Karpas-422 (cell line): ENCODE data around the gene VWA1. TPM values are rescaled to one million over a fixed set of nuclear protein-coding genes. Genes with fewer than 3 reads are reported as not detected.

ENCODE experiments used
- DNase-seq: peaks from one replicate; pipeline ENCODE4 v3.0.0-alpha.2; 2015
- H2AFZ ChIP-seq: fragments of 200-600 bp; sonication (generic); 2 replicates; pipeline ENCODE4 v1.6.1; 2014; ENCODE audit warnings: antibody characterized with exemption, low read length, mixed read lengths
- H3K27ac ChIP-seq: fragments of 200-600 bp; sonication (generic); 2 replicates; pipeline ENCODE4 v1.5.1; 2014; ENCODE audit warnings: mild to moderate bottlenecking, low read length, moderate library complexity
- H3K27me3 ChIP-seq: fragments of 200-600 bp; sonication (generic); 2 replicates; pipeline ENCODE4 v1.6.1; 2014; ENCODE audit warnings: low read length, mixed read lengths
- H3K36me3 ChIP-seq: fragments of 200-600 bp; sonication (generic); 2 replicates; pipeline ENCODE4 v1.6.1; 2014; ENCODE audit warnings: low read length, mixed read lengths; ENCODE audit not compliant: insufficient read depth
- H3K4me1 ChIP-seq: fragments of 200-600 bp; sonication (generic); 2 replicates; pipeline ENCODE4 v1.6.1; 2014; ENCODE audit warnings: mild to moderate bottlenecking, low read length, mixed read lengths
- H3K4me2 ChIP-seq: fragments of 200-600 bp; sonication (generic); 2 replicates; pipeline ENCODE4 v1.6.1; 2014; ENCODE audit warnings: low read length, low read depth, mild to moderate bottlenecking; ENCODE audit not compliant: poor library complexity, severe bottlenecking
- H3K4me3 ChIP-seq: fragments of 200-600 bp; sonication (generic); 2 replicates; pipeline ENCODE4 v1.5.1; 2014; ENCODE audit warnings: mild to moderate bottlenecking, antibody characterized with exemption, low read length, mixed read lengths
- H3K79me2 ChIP-seq: fragments of 200-600 bp; sonication (generic); 2 replicates; pipeline ENCODE4 v1.6.1; 2014; ENCODE audit warnings: mild to moderate bottlenecking, low read length, mixed read lengths
- H3K9ac ChIP-seq: fragments of 200-600 bp; sonication (generic); 2 replicates; pipeline ENCODE4 v1.6.0; 2014; ENCODE audit warnings: low read length
- H3K9me2 ChIP-seq: fragments of 200-600 bp; sonication (generic), shearing (Covaris generic); replicated peaks from 2 replicates; pipeline ENCODE4 v1.6.0; 2014; ENCODE audit warnings: mild to moderate bottlenecking, low read length, moderate library complexity; ENCODE audit not compliant: insufficient read depth
- H3K9me3 ChIP-seq: fragments of 300-700, 200-600 bp; sonication (generic); 2 replicates; pipeline ENCODE4 v1.6.1; 2014; ENCODE audit warnings: low read length, mixed read lengths
- H4K20me1 ChIP-seq: fragments of 200-600 bp; sonication (generic); 2 replicates; pipeline ENCODE4 v1.6.1; 2014; ENCODE audit warnings: mild to moderate bottlenecking, antibody characterized with exemption, low read length, low read depth; ENCODE audit not compliant: insufficient read depth
- total RNA-seq: library from RNA; depleted of rRNA; stranded (reverse); fragments of >200 nt; shearing (Covaris generic); gene quantifications from 2 replicates; pipeline ENCODE4 v1.2.3, GENCODE V29; 2014; ENCODE audit warnings: low replicate concordance; rRNA removed

Gene VWA1
- total RNA-seq = not detected in 2 replicates

- Histone ChIP-seq H3K9ac (no peak within 1 kb of the TSS), H2AFZ (no peak within 1 kb of the TSS)
Measured at GRCh38 chr1:1435106-1435903, at the start of gene VWA1. TSS of gene VWA1 (plus strand) at chr1:1435690. CDS start at chr1:1435749, 59 bp downstream.

GRCh38 chr1:1385931-1386330, 49.6 kb upstream of the VWA1 start:
- no peaks in the 10 kb centered on the region for H3K27me3 ChIP-seq
- no peak overlapping the region for H2AFZ ChIP-seq
- peaks cover 28% of the 10 kb centered on the region for H3K79me2 ChIP-seq
- H3K4me2 ChIP-seq = no peak overlapping the region
- no peak overlapping the region for H3K9ac ChIP-seq
- no peak overlapping the region for H3K27ac ChIP-seq
- no peaks in the 10 kb centered on the region for H3K9me3 ChIP-seq
- H3K9me2 ChIP-seq = no peaks in the 10 kb centered on the region
- no peaks in the 10 kb centered on the region for H4K20me1 ChIP-seq
- no peak overlapping the region for H3K4me3 ChIP-seq
- H3K36me3 ChIP-seq = peaks cover 43% of the 10 kb centered on the region
- DNase-seq = no peak
- no peaks in the 10 kb centered on the region for H3K4me1 ChIP-seq

More at GRCh38 chr1:1435106-1435903, at the start of gene VWA1:
- DNase-seq = no peak
- Histone ChIP-seq H3K27ac (no peak within 1 kb of the TSS), H4K20me1 (no peaks in the 10 kb centered on the region), H3K4me2 (no peak within 1 kb of the TSS), H3K4me3 (no peak within 1 kb of the TSS), H3K9me3 (no peaks in the 10 kb centered on the region), H3K27me3 (no peaks in the 10 kb centered on the region), H3K36me3 (no peaks in the 10 kb centered on the region), H3K9me2 (no peaks in the 10 kb centered on the region), H3K79me2 (no peaks in the 10 kb centered on the region), H3K4me1 (peaks cover 5% of the 10 kb centered on the region; the same call in 1 of the 2 replicates)

GRCh38 chr1:1387098-1388077, 48.1 kb upstream of the VWA1 start:
- H3K27me3 ChIP-seq = no peaks in the 10 kb centered on the region
- H3K36me3 ChIP-seq = peaks cover 57% of the 10 kb centered on the region
- no peaks in the 10 kb centered on the region for H4K20me1 ChIP-seq
- peaks cover 20% of the 10 kb centered on the region for H3K79me2 ChIP-seq
- H3K4me3 ChIP-seq = no peak overlapping the region
- no peak overlapping the region for H3K9ac ChIP-seq
- no peaks in the 10 kb centered on the region for H3K9me2 ChIP-seq
- H3K27ac ChIP-seq = no peak overlapping the region
- no peak overlapping the region for H2AFZ ChIP-seq
- DNase-seq = no peak
- no peaks in the 10 kb centered on the region for H3K9me3 ChIP-seq
- H3K4me2 ChIP-seq = no peak overlapping the region
- H3K4me1 ChIP-seq = no peaks in the 10 kb centered on the region

GRCh38 chr1:1388078-1388472, 47.4 kb upstream of the VWA1 start:
- no peaks in the 10 kb centered on the region for H3K9me3 ChIP-seq
- no peak overlapping the region for H2AFZ ChIP-seq
- DNase-seq = no peak
- no peak overlapping the region for H3K4me2 ChIP-seq
- no peak overlapping the region for H3K9ac ChIP-seq
- H3K79me2 ChIP-seq = peaks cover 19% of the 10 kb centered on the region; the same call in 1 of the 2 replicates
- H4K20me1 ChIP-seq = 0 out of 2 replicates have a peak, but pooled peaks cover 2% of the 10 kb centered on the region
- H3K4me3 ChIP-seq = no peak overlapping the region
- H3K9me2 ChIP-seq = no peaks in the 10 kb centered on the region
- H3K27ac ChIP-seq = no peak overlapping the region
- peaks cover 64% of the 10 kb centered on the region for H3K36me3 ChIP-seq
- H3K27me3 ChIP-seq = no peaks in the 10 kb centered on the region
- no peaks in the 10 kb centered on the region for H3K4me1 ChIP-seq

- peaks cover 28% of the 10 kb centered on the region for H3K79me2 ChIP-seq
- H3K27me3 ChIP-seq = no peaks in the 10 kb centered on the region
- H3K9ac ChIP-seq = no peak overlapping the region
- H3K9me3 ChIP-seq = no peaks in the 10 kb centered on the region
- no peak overlapping the region for H3K27ac ChIP-seq
- H3K4me1 ChIP-seq = no peaks in the 10 kb centered on the region
- no peak overlapping the region for H2AFZ ChIP-seq
- no peak overlapping the region for H3K4me2 ChIP-seq
- no peaks in the 10 kb centered on the region for H3K9me2 ChIP-seq
- no peak overlapping the region for H3K4me3 ChIP-seq
- peaks cover 78% of the 10 kb centered on the region for H3K36me3 ChIP-seq
- DNase-seq = no peak
- H4K20me1 ChIP-seq = 0 out of 2 replicates have a peak, but pooled peaks cover 5% of the 10 kb centered on the region
Measured at GRCh38 chr1:1390675-1391074, 44.8 kb upstream of the VWA1 start.

- H3K4me1 ChIP-seq = no peaks in the 10 kb centered on the region
- DNase-seq = no peak
- no peaks in the 10 kb centered on the region for H3K27me3 ChIP-seq
- H3K9ac ChIP-seq = no peak overlapping the region
- H2AFZ ChIP-seq = no peak overlapping the region
- no peak overlapping the region for H3K4me3 ChIP-seq
- peaks cover 74% of the 10 kb centered on the region for H3K36me3 ChIP-seq
- no peaks in the 10 kb centered on the region for H3K9me2 ChIP-seq
- no peaks in the 10 kb centered on the region for H3K9me3 ChIP-seq
- no peak overlapping the region for H3K4me2 ChIP-seq
- 0 out of 2 replicates have a peak, but pooled peaks cover 5% of the 10 kb centered on the region for H4K20me1 ChIP-seq
- H3K27ac ChIP-seq = no peak overlapping the region
- peaks cover 27% of the 10 kb centered on the region for H3K79me2 ChIP-seq
Measured at GRCh38 chr1:1391225-1391624, 44.3 kb upstream of the VWA1 start.

GRCh38 chr1:1393014-1393413, 42.5 kb upstream of the VWA1 start:
- Histone ChIP-seq H3K36me3 (peaks cover 69% of the 10 kb centered on the region), H3K27ac (no peak overlapping the region), H3K4me1 (peaks cover 9% of the 10 kb centered on the region), H3K4me3 (no peak overlapping the region), H3K4me2 (no peak overlapping the region), H2AFZ (no peak overlapping the region), H3K79me2 (peaks cover 38% of the 10 kb centered on the region), H3K27me3 (no peaks in the 10 kb centered on the region), H3K9ac (no peak overlapping the region), H3K9me3 (no peaks in the 10 kb centered on the region), H4K20me1 (0 out of 2 replicates have a peak, but pooled peaks cover 5% of the 10 kb centered on the region), H3K9me2 (no peaks in the 10 kb centered on the region)
- DNase-seq = no peak

GRCh38 chr1:1393428-1393827, 42.1 kb upstream of the VWA1 start:
- H3K27me3 ChIP-seq = no peaks in the 10 kb centered on the region
- H3K4me1 ChIP-seq = peaks cover 12% of the 10 kb centered on the region
- no peak overlapping the region for H3K27ac ChIP-seq
- 0 out of 2 replicates have a peak, but pooled peaks cover 5% of the 10 kb centered on the region for H4K20me1 ChIP-seq
- no peaks in the 10 kb centered on the region for H3K9me3 ChIP-seq
- no peak for DNase-seq
- peaks cover 42% of the 10 kb centered on the region for H3K79me2 ChIP-seq
- no peak overlapping the region for H2AFZ ChIP-seq
- no peak overlapping the region for H3K9ac ChIP-seq
- no peak overlapping the region for H3K4me2 ChIP-seq
- H3K4me3 ChIP-seq = no peak overlapping the region
- peaks cover 68% of the 10 kb centered on the region for H3K36me3 ChIP-seq
- H3K9me2 ChIP-seq = no peaks in the 10 kb centered on the region
